ENCODE results near the gene P2RY14.

Gene P2RY14

GRCh38 chr3:151175952-151176351, 102.4 kb downstream of the P2RY14 start:
- no peak for DNase-seq

DNA sequence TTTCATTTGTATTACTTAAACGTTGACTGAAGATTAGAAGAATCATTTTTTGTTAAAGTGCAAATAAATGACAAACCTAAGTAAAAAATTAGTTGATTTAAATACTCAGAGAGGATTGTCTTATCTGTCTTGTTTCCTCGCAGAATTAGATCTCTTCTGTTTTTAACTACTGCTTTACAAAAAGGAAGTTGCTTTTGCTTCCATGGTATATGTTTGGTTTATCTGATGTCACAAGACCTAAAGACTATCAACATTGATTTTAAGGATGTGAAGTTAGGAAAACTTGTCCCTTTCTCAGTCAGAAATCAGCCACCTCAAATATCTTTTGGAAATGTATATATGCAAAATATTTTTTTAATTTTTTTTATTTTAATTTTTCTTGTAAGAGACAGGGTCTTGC, 104.0 kb downstream of the P2RY14 start:
- peak; percentile 45 to 59 for DNase-seq

DNA sequence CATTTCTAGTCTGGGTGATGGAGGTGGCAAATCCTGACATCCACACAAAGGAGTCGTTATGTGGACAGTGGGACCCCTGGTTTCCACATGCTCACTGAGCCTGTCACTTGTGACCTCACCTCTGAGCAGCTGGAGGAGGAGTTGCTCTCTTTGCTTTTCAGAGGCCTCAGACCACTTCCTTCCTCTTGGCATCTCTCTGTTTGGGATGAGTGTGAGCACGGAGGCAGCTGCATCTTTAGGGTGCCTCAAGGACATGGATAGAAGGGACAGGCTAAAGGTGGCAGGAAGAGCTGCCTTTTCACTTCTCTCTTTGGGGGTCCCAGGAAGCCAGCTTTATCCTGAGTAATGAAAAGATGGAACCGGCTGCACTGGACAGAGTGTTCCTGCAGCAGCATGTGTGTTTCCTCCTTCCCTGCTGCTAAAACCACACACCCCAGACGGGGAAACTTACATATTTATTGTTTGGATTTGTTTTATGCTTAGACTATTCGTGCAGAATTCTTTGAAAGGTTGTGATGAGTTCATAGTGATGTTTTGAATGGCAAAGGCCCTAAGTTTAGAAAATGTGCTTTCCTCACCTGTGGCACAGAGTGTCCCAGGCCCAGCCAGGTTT, 107.1 kb downstream of the P2RY14 start:
- DNase-seq = peak; percentile 70 to 79

DNA sequence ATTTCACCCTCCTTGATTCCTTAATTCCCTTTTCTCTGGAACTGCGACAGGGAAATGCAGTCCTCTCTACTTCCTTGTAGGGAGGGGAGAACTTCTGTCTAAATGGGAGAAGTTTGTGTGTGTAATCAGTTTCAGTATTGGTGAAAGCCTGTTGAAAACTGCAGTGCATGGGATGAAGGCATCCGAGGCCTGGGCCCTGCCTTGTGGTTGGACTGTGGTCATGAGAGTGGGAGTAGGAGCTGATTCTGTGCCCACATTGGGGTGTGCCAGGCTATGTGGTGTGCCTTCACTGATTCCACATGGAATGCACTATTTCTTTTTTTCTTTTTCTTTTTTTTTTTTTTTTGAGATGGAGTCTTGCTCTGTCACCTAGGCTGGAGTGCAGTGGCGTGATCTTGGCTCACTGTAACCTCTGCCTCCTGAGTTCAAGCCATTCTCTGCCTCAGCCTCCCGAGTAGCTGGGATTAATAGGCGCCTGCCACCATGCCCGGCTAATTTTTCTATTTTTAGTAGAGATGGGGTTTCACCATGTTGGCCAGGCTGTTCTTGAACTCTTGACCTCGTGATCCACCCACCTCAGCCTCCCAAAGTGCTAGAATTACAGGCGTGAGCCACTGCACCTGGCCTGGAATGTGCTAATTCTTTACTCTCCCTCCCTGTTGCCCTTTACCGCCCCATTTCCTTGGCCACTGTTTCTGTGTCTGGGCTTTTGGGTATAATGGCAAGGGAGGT, 108.2 kb downstream of the P2RY14 start:
- peak; percentile 75 to 86 for DNase-seq

GRCh38 chr3:151169262-151169947, 108.9 kb downstream of the P2RY14 start:
- DNase-seq = peak; percentile 97 to 98

DNA sequence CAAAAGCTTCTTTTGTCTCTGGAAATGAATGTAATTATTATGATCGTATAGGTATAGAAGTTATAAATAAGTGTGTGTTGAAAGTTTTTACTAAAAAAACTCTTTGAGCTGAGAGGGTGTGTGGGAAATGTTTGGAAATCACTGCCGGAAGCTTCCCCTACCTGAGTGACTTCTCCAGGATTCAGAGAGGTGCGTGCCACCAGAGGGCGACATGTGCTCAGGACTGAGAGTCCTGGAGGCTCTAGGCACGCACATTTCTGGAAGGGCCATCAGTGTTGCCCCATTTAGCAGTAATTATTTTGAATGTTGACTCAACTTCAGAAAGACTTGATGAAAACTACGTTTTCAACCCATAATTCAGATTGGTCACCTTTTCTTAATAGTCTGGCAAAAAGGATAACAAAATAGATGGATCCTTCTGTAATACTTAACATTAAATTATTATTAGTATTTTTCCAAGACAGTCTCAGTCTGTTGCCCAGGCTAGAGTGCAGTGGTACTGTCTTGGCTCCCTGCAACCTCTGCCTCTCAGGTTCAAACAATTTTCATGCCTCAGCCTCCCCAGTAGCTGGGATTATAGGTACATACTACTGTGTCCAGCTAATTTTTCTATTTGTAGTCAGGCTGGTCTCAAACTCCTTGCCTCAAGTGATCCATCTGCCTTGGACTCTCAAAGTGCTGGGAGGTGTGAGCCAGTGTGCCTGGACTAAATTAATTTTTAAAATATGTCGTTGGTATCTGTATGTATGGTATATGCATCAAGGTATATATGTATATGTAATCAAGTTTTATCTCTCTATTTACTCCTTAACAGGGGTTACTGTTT, 109.9 kb downstream of the P2RY14 start:
- DNase-seq = peak; percentile 59 to 75

DNA sequence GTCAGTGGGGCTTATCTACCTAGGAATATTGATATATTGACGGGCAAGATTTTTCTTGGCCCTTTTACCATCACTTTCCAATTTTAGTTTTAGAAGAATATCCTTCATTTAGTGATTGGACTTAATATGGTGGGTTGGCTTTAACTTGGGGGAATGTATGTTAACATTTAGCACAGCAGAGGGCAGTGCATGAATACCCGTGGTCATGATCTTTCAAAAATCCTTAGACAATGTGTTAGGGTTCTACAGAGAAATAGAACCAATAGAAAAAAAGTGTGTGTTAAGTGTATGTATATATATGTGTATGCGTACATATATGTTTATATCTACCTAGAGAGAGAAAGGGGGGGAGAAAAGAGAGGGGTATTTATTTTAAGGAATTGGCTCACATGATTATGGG, 112.2 kb downstream of the P2RY14 start:
- peak in 1 of 2 experiments; percentile 10 for DNase-seq

- no peak for DNase-seq
Measured at GRCh38 chr3:151165226-151165625, 113.1 kb downstream of the P2RY14 start.
